Heart right ventricle (tissue), 16 donors: ENCODE data around the gene PC. TPM values are rescaled to one million over a fixed set of nuclear protein-coding genes. Genes with fewer than 3 reads are reported as not detected.
A peak's percentile ranks its signal among the peaks of the same experiment; 100 is the strongest.
"Not testable (repeated sequence)": the region's sequence is repeated elsewhere in the genome, so short reads cannot be mapped to it uniquely, and the experiment has no call there.

Experiments
- ATAC-seq, 8 donors: fragments of 200-7000 bp; cut with Tn5 transposase; one replicate each; pipeline ENCODE4 v1.9.1; 2020; ENCODE audit warnings: mild to moderate bottlenecking in 8 of 8, moderate library complexity in 8 of 8, moderate number of reproducible peaks in 1 of 8
- DNase-seq, 2 donors: peaks; one replicate each; pipeline ENCODE4 v3.0.0-alpha.2; 2020
- H3K27ac ChIP-seq, 10 donors: fragments of 200-600 bp; sonication (generic) in 2 of 10; one replicate each; pipeline versions ENCODE4 v1.5.0 to v1.8.0; 2020 to 2022; ENCODE audit warnings: mild to moderate bottlenecking in 3 of 10
- H3K27me3 ChIP-seq, 7 donors: fragments of 200-600 bp; one replicate each; pipeline ENCODE4 v1.8.0; 2021 to 2022; ENCODE audit warnings: mild to moderate bottlenecking in 2 of 7
- H3K36me3 ChIP-seq, 9 donors: fragments of 200-600 bp; sonication (generic) in 1 of 9; one replicate each; pipeline versions ENCODE4 v1.5.0 to v1.8.0; 2020 to 2022; ENCODE audit warnings: mild to moderate bottlenecking in 2 of 9
- H3K4me1 ChIP-seq, 9 donors: fragments of 200-600 bp; sonication (generic) in 1 of 9; one replicate each; pipeline versions ENCODE4 v1.5.0 to v1.8.0; 2020 to 2022; ENCODE audit warnings: mild to moderate bottlenecking in 4 of 9
- H3K4me3 ChIP-seq, 10 donors: fragments of 200-600 bp; sonication (generic) in 2 of 10; one replicate each; pipeline versions ENCODE4 v1.5.0 to v1.8.0; 2020 to 2022; ENCODE audit warnings: mild to moderate bottlenecking in 7 of 10, moderate library complexity in 2 of 10
- H3K9me3 ChIP-seq, 11 donors: fragments of 200-600 bp in 10 of 11; sonication (generic) in 2 of 11; one replicate each; pipeline versions ENCODE4 v1.5.0 to v1.8.0; 2013 to 2022; ENCODE audit warnings: mild to moderate bottlenecking in 2 of 11, control low read depth in 1 of 11, moderate library complexity in 1 of 11
- WGBS, 2 donors: extraction: QIAGEN DNeasy Blood & Tissue Kit; methylation state at CpG; one replicate each; pipeline ENCODE4 v1.1.7; 2013; ENCODE audit warnings: inconsistent platforms in 1 of 2; 5-methylcytosine and 5-hydroxymethylcytosine counted together
- intact Hi-C, 10 donors: fragments of 100-400 bp; cut with DNase I; formaldehyde crosslinking; loops; one replicate each; pipeline versions ENCODE4 v1.11.1 to v1.14.2; 2022
- polyA plus RNA-seq, 2 donors: library from polyadenylated mRNA; stranded (reverse); fragments of 200-250 nt; gene quantifications; one replicate each; pipeline ENCODE4 v1.2.3, GENCODE V29; 2013
- total RNA-seq, 10 donors: library from RNA; stranded (reverse); fragmentation: NEBNext Ultra II Directional in 3 of 10; extraction: Animal tissue kit (Norgen Biotek cat#: 25700) in 3 of 10; gene quantifications; one replicate each; pipeline versions ENCODE4 v1.2.1 to v1.2.4, GENCODE V29; 2021 to 2023
- TF ChIP-seq, protein P1 (sequence below), 9 donors: fragments of 200-600 bp; sonication (generic) in 2 of 9; IDR thresholded peaks; one replicate each; pipeline versions ENCODE4 v1.5.0 to v1.8.0; 2021 to 2022; ENCODE audit warnings: antibody characterized with exemption in 9 of 9, mild to moderate bottlenecking in 5 of 9, moderate library complexity in 1 of 9
- donor health status: Arrhythmogenic right ventricular cardiomyopathy.
- donor health status: ischemic (EF 13 %, LVEDD 7.1; RV severe dilation, severe dysfunction).
- donor health status: healthy with polysubstance abuse.
- donor health status: DM: no; HTN: yes; CAD: no.
- donor health status: DM: no; HTN: no; CAD: no.
- donor health status: ischemic (EF 25% LVEDD 6.9; RV normal size, moderate dysfunction).
- donor health status: ischemic (EF 25% LVEDD 5.7; RV mildly dilated, moderate dysfunction).
- donor health status: healthy.
- donor health status: DM: yes; HTN: yes; CAD: no.
- donor health status: Ischemic cardiomyopathy.
- donor health status: ischemic (EF 35%, LVEDD 5.7; RV mildly dilated, moderate dysfunction).
- donor health status: nonischemic (EF 11% LVEDD 7.7; RV severe dilation, severe dysfunction).
- donor health status: DM: yes; HTN: yes; CAD: no.
- donor health status: PGD.
- donor health status: ischemic (EF 29% LVEDD 5.4; RV normal size, mild dysfunction).
- donor health status: nonischemic (EF 23%, LVEDD 6.1; RV moderate dilation, normal function).

Gene PC
- total and polyA plus RNA-seq, 12 donors, result 6.8 to 26.0 (median 11.2) TPM

- DNase-seq, result peak in 1 of 2 donors; percentile 39
- peak in 7 of 8 donors; percentile 24 to 77 (median 28) for ATAC-seq
- Histone ChIP-seq H3K9me3 (no peaks in the 10 kb centered on the region), H3K27ac (no peak overlapping the region), H3K36me3 (no peaks in the 10 kb centered on the region), H3K4me1 (no peaks in the 10 kb centered on the region), H3K27me3 (no peaks in the 10 kb centered on the region), H3K4me3 (no peak overlapping the region)
- intact Hi-C loops, result no loop called here
- 84 to 85% methylated on average over 14 of the region's 14 CpGs for WGBS, 2 donors
- TF ChIP-seq, protein P1, sequence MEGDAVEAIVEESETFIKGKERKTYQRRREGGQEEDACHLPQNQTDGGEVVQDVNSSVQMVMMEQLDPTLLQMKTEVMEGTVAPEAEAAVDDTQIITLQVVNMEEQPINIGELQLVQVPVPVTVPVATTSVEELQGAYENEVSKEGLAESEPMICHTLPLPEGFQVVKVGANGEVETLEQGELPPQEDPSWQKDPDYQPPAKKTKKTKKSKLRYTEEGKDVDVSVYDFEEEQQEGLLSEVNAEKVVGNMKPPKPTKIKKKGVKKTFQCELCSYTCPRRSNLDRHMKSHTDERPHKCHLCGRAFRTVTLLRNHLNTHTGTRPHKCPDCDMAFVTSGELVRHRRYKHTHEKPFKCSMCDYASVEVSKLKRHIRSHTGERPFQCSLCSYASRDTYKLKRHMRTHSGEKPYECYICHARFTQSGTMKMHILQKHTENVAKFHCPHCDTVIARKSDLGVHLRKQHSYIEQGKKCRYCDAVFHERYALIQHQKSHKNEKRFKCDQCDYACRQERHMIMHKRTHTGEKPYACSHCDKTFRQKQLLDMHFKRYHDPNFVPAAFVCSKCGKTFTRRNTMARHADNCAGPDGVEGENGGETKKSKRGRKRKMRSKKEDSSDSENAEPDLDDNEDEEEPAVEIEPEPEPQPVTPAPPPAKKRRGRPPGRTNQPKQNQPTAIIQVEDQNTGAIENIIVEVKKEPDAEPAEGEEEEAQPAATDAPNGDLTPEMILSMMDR (IDR thresholded peaks at IDR 0.05), result no peak
These were observed 48.1 kb upstream of the PC start for GRCh38 chr11:67006029-67006884.

DNA sequence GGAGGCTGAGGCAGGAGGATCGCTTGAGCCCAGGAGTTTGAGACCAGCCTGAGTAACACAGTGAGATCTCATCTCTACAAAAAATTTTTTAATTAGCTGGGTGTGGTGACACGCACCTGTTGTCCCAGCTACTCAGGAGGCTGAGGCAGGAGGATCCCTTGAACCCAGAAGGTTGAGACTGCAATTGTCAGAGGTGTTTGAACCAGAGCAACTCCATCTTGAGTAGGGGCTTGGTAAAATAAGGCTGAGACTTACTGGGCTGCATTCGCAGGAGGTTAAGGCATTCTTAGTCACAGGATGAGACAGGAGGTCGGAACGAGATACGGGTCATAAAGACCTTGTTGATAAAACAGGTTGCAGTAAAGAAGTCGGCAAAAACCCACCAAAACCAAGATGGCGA, 47.0 kb upstream of the PC start:
- H3K36me3 ChIP-seq, H3K4me1 ChIP-seq, H3K9me3 ChIP-seq, H3K27ac ChIP-seq, DNase-seq, ATAC-seq, H3K27me3 ChIP-seq, intact Hi-C loops, H3K4me3 ChIP-seq: not testable (repeated sequence)
- WGBS, 2 donors, result 93 to 96% methylated on average over 8 of the region's 8 CpGs

- Histone ChIP-seq H3K27ac (no peak overlapping the region), H3K36me3 (no peaks in the 10 kb centered on the region), H3K4me3 (no peak overlapping the region), H3K27me3 (peaks cover 0 to 6% (median 0%) of the 10 kb centered on the region in 7 donors), H3K9me3 (no peaks in the 10 kb centered on the region), H3K4me1 (no peaks in the 10 kb centered on the region)
- DNase-seq (no peak), ATAC-seq (no peak)
- TF ChIP-seq, protein P1 (IDR thresholded peaks at IDR 0.05), result no peak
- WGBS, 2 donors, result 95 to 97% methylated on average over 5 of the region's 5 CpGs
- intact Hi-C loops, result no loop called here
These were observed 44.8 kb upstream of the PC start for GRCh38 chr11:67002921-67003411.

GRCh38 chr11:67002297-67002913, 44.2 kb upstream of the PC start:
- H3K4me1 ChIP-seq, result peaks cover 0 to under 1% (median 0%) of the 10 kb centered on the region in 9 donors
- H3K27ac ChIP-seq, result no peak overlapping the region
- no peak overlapping the region for H3K4me3 ChIP-seq
- H3K27me3 ChIP-seq, result peaks cover 0 to 6% (median 0%) of the 10 kb centered on the region in 7 donors
- TF ChIP-seq, protein P1 (IDR thresholded peaks at IDR 0.05), result no peak
- intact Hi-C loops, result no loop called here
- 58 to 67% methylated on average over 8 of the region's 8 CpGs for WGBS, 2 donors
- H3K9me3 ChIP-seq, result no peaks in the 10 kb centered on the region
- H3K36me3 ChIP-seq, result no peaks in the 10 kb centered on the region
- DNase-seq (no peak), ATAC-seq (no peak)
